Measurements from ENCODE around the gene NAA80.

The NAA80 gene

DNA sequence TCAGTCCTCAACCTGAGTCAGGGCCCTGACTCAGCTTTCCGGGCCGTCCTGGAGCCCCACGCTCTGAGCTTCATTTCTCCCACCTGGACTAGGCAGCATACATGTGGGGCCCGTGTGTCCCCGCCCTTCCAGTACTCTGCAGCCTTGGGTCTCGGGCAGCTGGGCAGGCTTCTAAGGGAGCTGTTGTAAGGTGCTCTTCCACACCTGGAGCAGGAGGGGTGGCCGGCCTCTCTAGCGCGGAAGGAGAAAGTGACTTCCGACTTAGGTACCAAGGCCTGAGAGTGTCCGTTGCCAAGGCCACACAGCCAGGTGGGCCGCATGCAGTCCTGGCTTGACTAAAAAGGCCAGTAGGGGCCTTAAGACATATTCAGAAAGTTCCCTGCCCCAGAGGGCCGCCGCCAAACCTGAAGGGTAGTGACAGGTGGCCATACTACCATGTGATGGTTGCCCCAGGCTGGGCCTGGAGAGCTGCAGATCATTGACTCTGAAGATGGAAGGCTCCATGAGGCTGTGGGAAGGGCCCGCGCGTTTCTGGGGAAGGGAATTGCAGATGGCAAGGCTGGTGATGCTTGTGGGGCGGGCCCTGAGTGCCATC lies 39.7 kb downstream of the NAA80 start:
- FAIRE-seq (no peak), DNase-seq (ENCODE audit: low spot score) (no peak)

GRCh38 chr3:50258979-50259378 lies 40.2 kb downstream of the NAA80 start:
- no peak for FAIRE-seq
- no peak for DNase-seq (ENCODE audit: low spot score)

DNA sequence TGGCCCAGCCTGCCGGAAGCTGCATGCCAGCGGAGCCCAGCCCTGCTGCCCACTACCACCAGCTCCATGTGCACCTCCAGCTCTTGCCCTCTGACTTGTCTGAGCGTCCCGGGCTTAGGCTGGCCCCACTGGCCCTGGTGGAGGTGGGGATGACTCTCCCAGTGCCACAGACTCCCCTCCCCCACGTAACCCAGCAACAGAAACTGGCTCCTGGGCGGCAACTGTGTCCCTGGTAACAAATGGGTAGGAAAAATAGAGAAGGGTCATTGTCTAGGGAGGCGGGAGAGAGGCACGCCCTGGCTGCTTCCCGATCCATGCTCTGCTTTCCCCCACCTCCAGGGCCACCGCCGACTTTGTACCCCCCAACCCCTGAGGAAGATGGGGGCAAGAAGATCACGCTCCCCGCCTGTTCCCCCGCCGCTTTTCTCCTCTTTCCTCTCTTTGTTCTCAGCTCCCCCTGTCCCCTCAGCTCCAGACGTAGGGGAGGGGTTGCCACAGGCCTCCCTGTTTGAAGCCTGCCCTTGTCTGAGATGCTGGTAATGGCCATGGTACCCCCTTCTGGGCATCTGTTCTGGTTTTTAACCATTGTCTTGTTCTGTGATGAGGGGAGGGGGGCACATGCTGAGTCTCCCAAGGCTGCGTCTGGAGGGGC lies 41.0 kb downstream of the NAA80 start:
- FAIRE-seq (no peak), DNase-seq (ENCODE audit: low spot score) (no peak)

- no peak for FAIRE-seq
- no peak for DNase-seq (ENCODE audit: low spot score)
Observed at GRCh38 chr3:50256978-50257890, 42.0 kb downstream of the NAA80 start.

- no peak for DNase-seq (ENCODE audit: low spot score)
Observed at GRCh38 chr3:50255251-50255615, 44.0 kb downstream of the NAA80 start.

GRCh38 chr3:50254577-50255250 lies 44.5 kb downstream of the NAA80 start:
- no peak for DNase-seq (ENCODE audit: low spot score)
- no peak for FAIRE-seq

More at GRCh38 chr3:50255251-50255615, 44.0 kb downstream of the NAA80 start:
- no peak for FAIRE-seq

- FAIRE-seq (peak; percentile 84), DNase-seq (ENCODE audit: low spot score) (peak; percentile 91)
Observed at GRCh38 chr3:50251220-50251619, 48.0 kb downstream of the NAA80 start.

- no peak for FAIRE-seq
Observed at GRCh38 chr3:50250514-50250913, 48.7 kb downstream of the NAA80 start.

DNA sequence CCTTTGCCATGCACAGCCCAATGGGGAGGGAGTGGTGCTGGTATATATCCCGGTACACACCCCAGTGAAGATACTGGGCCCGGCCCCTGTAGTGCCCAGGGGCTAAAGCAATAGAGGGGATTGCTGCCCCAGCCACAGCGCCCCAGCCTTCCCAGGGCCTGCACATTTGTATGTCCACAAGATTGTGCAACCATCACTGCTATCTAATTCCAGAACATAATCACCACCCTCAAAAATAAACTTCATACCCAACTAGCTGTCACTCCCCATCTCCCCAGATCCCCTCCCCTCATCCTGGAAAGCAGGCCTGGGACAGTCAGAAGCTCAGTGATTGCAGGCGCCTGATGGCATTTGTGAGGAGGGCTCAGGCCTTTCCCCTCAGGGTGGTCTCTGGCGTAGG lies 49.7 kb downstream of the NAA80 start:
- DNase-seq (ENCODE audit: low spot score), result no peak
- no peak for FAIRE-seq

More at GRCh38 chr3:50250514-50250913, 48.7 kb downstream of the NAA80 start:
- DNase-seq (ENCODE audit: low spot score), result no peak

DNA sequence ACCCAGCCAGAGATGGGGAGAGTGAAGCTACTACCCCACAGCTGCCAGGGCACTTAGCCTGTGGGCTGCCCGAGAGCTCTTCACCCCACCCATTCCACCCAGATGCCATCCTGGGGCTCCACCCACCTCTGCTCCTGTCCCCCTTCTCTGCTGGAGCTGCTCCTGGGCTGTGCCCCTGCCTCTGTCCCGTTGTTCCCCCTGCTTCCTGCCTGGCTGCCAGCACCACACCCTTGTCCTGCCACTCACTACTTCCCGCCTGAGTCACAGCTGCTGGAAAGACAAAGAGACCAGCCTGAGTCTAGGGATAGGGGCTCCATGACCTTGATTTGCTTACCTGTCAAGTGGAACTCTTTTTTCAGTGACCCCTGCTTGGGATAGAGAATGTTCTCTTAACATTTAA lies 50.8 kb downstream of the NAA80 start:
- peak; percentile 41 for DNase-seq (ENCODE audit: low spot score)
- FAIRE-seq, result no peak

GRCh38 chr3:50246517-50246954 lies 52.7 kb downstream of the NAA80 start:
- peak; percentile 97 for DNase-seq (ENCODE audit: low spot score)
- FAIRE-seq, result peak; percentile 89

Measured in RCC 7860 (cell line).